PC-3 (cell line): ENCODE measurements around the gene CUL2. TPM values are rescaled to one million over a fixed set of nuclear protein-coding genes. Genes with fewer than 3 reads are reported as not detected.

Experiments used
- ATAC-seq: fragments of 200-7000 bp; cut with Tn5 transposase; 2 replicates; pipeline ENCODE4 v1.9.1; 2020; ENCODE audit warnings: mild to moderate bottlenecking, moderate library complexity
- BruUV-seq: library from RNA; stranded (reverse); fragments of 400-500 nt; replicated peaks from 2 replicates; lab custom pipeline; 2021; lab: Mats Ljungman, UMichigan
- CTCF ChIA-PET: fragments of 300-600 bp; sonication (Branson Sonifier 250); formaldehyde crosslinking; loops from one replicate; lab custom pipeline; 2022; ENCODE audit warnings: antibody characterized with exemption; lab: Charles Lee
- POLR2A ChIA-PET: fragments of 300-600 bp; sonication (Branson Sonifier 250); formaldehyde crosslinking; loops from one replicate; lab custom pipeline; 2022; ENCODE audit warnings: antibody characterized with exemption; ENCODE audit not compliant: unreplicated experiment; lab: Charles Lee
- DNase-seq: peaks from one replicate; pipeline ENCODE4 v3.0.0-alpha.2; 2015
- H2AFZ ChIP-seq: fragments of 300-600 bp; sonication (generic); 2 replicates; pipeline ENCODE4 v1.6.0; 2016; ENCODE audit warnings: antibody characterized with exemption, low read length
- H3F3A ChIP-seq: fragments of 300-600 bp; sonication (generic); one replicate; pipeline ENCODE4 v1.6.0; 2017; ENCODE audit warnings: antibody characterized with exemption, low read length, control low read depth, mild to moderate bottlenecking; ENCODE audit not compliant: unreplicated experiment
- H3K27ac ChIP-seq: fragments of 300-600 bp; sonication (generic); 2 replicates; pipeline ENCODE4 v1.5.1; 2016; ENCODE audit warnings: mild to moderate bottlenecking, low read length
- H3K27me3 ChIP-seq: fragments of 300-600 bp; sonication (generic); 2 replicates; pipeline ENCODE4 v1.6.1; 2016; ENCODE audit warnings: low read length, mixed read lengths
- H3K36me3 ChIP-seq: fragments of 300-600 bp; sonication (generic); 2 replicates; pipeline ENCODE4 v1.6.1; 2016; ENCODE audit warnings: low read depth, mixed run types, low read length, mixed read lengths
- H3K4me1 ChIP-seq: fragments of 300-600 bp; sonication (generic); 2 replicates; pipeline ENCODE4 v1.5.1; 2016; ENCODE audit warnings: low read length; ENCODE audit not compliant: insufficient read depth
- H3K4me2 ChIP-seq: fragments of 300-600 bp; sonication (generic); 2 replicates; pipeline ENCODE4 v1.6.0; 2016; ENCODE audit warnings: low read length
- H3K4me3 ChIP-seq: fragments of 300-600 bp; sonication (generic); 2 replicates; pipeline ENCODE4 v1.5.1; 2016; ENCODE audit warnings: mild to moderate bottlenecking, low read length, mixed read lengths
- H3K79me2 ChIP-seq: fragments of 300-600 bp; sonication (generic); 2 replicates; pipeline ENCODE4 v1.6.1; 2017; ENCODE audit warnings: low read length, mixed read lengths
- H3K9ac ChIP-seq: fragments of 300-600 bp; sonication (generic); 2 replicates; pipeline ENCODE4 v1.6.0; 2016; ENCODE audit warnings: mild to moderate bottlenecking, low read length
- H3K9me2 ChIP-seq: fragments of 300-600 bp; sonication (generic); replicated peaks from 2 replicates; pipeline ENCODE4 v1.6.1; 2016; ENCODE audit warnings: mixed run types, low read length, mixed read lengths
- H3K9me3 ChIP-seq: fragments of 300-600 bp; sonication (generic); 2 replicates; pipeline ENCODE4 v1.6.1; 2016; ENCODE audit warnings: low read length, mixed read lengths
- H4K20me1 ChIP-seq: fragments of 300-600 bp; sonication (generic); 2 replicates; pipeline ENCODE4 v1.6.1; 2016; ENCODE audit warnings: low read length, mixed read lengths
- CTCF ChIP-seq: fragments of 300-600 bp; sonication (generic); conservative IDR thresholded peaks from 2 replicates; pipeline ENCODE4 v1.5.1; 2017; ENCODE audit warnings: antibody characterized with exemption, low read depth, mild to moderate bottlenecking, low read length
- EZH2 ChIP-seq: fragments of 300-600 bp; sonication (generic); IDR thresholded peaks from one replicate; pipeline ENCODE4 v1.6.1; 2017; ENCODE audit warnings: antibody characterized with exemption, mild to moderate bottlenecking, low read length; ENCODE audit not compliant: unreplicated experiment
- EZH2phosphoT487 ChIP-seq: fragments of 300-600 bp; sonication (generic); IDR thresholded peaks from 2 replicates; pipeline ENCODE4 v1.6.1; 2018; ENCODE audit warnings: mild to moderate bottlenecking, antibody characterized with exemption, low read length, borderline replicate concordance
- intact Hi-C: fragments of 100-400 bp; cut with micrococcal nuclease; formaldehyde crosslinking; loops from 2 replicates; pipeline ENCODE4 v1.9.0; 2023
- total RNA-seq: library from RNA; depleted of rRNA; stranded (reverse); fragments of >200 nt; gene quantifications from 2 replicates; pipeline ENCODE4 v1.2.3, GENCODE V29; 2014

CUL2 gene
- total RNA-seq, 1 experiment from 2014 or later = 129 TPM

DNA sequence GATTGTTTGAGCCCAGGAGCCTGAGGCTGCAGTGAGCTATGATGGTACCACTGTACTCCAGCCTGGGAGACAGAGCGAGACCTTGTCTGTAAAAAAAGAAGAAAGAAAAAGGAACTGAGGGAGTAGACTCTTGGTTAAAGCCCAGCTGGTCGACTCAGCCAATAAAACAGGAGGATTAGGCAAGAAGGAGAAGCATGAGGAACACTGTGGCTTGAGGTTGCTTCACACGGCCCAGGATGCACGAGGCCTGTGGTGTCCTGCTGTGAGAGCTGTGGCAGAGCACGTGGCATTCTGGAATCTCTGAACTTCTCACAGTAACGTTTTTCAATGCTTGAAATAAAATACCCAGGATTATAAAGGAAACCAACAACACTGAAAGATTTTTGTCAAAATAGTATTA, 93.3 kb downstream of the CUL2 start:
- TF ChIP-seq CTCF (no peak), EZH2 (no peak), EZH2phosphoT487 (no peak)
- Histone ChIP-seq H3K9me2 (no peaks in the 10 kb centered on the region), H4K20me1 (no peaks in the 10 kb centered on the region), H3K4me2 (no peak overlapping the region), H3K9me3 (no peaks in the 10 kb centered on the region), H3K79me2 (no peaks in the 10 kb centered on the region), H3K9ac (no peak overlapping the region), H3K27me3 (no peaks in the 10 kb centered on the region), H3K27ac (no peak overlapping the region), H2AFZ (no peak overlapping the region), H3K36me3 (no peaks in the 10 kb centered on the region), H3K4me3 (no peak overlapping the region), H3F3A (peaks cover 7% of the 10 kb centered on the region), H3K4me1 (peaks cover 28% of the 10 kb centered on the region)
- ATAC-seq = no peak
- POLR2A ChIA-PET = interaction anchor here (0.6 kb wide), 2 partner anchors 11 to 199 kb away, joined by 3 read pairs; no protein-coding TSS in a partner anchor
- CTCF ChIA-PET = interaction anchor here (0.6 to 3.8 kb wide), 4 partner anchors 10 to 199 kb away, joined by 4 to 124 read pairs (median 38); no protein-coding TSS in a partner anchor
- no TSS peak for BruUV-seq
- no peak for DNase-seq
- intact Hi-C loops = no loop called here

- ChIA-PET CTCF (interaction anchor here (0.6 to 3.8 kb wide), 8 partner anchors 8 to 245 kb away, joined by 3 to 124 read pairs (median 12); no protein-coding TSS in a partner anchor), POLR2A (no interaction called here)
- Histone ChIP-seq H3F3A (peaks cover 11% of the 10 kb centered on the region), H3K9ac (no peak overlapping the region), H2AFZ (no peak overlapping the region), H3K4me3 (no peak overlapping the region), H4K20me1 (no peaks in the 10 kb centered on the region), H3K4me1 (peaks cover 33% of the 10 kb centered on the region), H3K27me3 (no peaks in the 10 kb centered on the region), H3K4me2 (no peak overlapping the region), H3K9me3 (no peaks in the 10 kb centered on the region), H3K9me2 (no peaks in the 10 kb centered on the region), H3K36me3 (no peaks in the 10 kb centered on the region), H3K79me2 (no peaks in the 10 kb centered on the region), H3K27ac (no peak overlapping the region)
- DNase-seq (no peak), ATAC-seq (no peak)
- TF ChIP-seq EZH2 = no peak
- TF ChIP-seq CTCF = no peak
- TF ChIP-seq EZH2phosphoT487 = no peak
- intact Hi-C loops = no loop called here
- BruUV-seq = no TSS peak
Measured at GRCh38 chr10:34995925-34996324, 94.2 kb downstream of the CUL2 start.

- no peaks in the 10 kb centered on the region for H3K36me3 ChIP-seq
- H2AFZ ChIP-seq = peak overlapping the region; percentile 49
- H3K27ac ChIP-seq = 0 out of 2 replicates have a peak overlapping the region, but pooled peaks have one; percentile 1
- H4K20me1 ChIP-seq = no peaks in the 10 kb centered on the region
- POLR2A ChIA-PET = interaction anchor here (0.5 to 1.1 kb wide), 10 partner anchors 11 to 1962 kb away, joined by 3 to 9 read pairs (median 4); no protein-coding TSS in a partner anchor
- H3K4me3 ChIP-seq = no peak overlapping the region
- H3K4me1 ChIP-seq = peaks cover 33% of the 10 kb centered on the region
- intact Hi-C loops = loop anchor here (1.0 to 5.0 kb wide), 6 partner anchors 12 to 224 kb away; no protein-coding TSS in a partner anchor
- no peaks in the 10 kb centered on the region for H3K27me3 ChIP-seq
- peaks cover 11% of the 10 kb centered on the region for H3F3A ChIP-seq
- CTCF ChIA-PET = interaction anchor here (0.5 to 3.8 kb wide), 34 partner anchors 9 to 601 kb away, joined by 3 to 124 read pairs (median 7); partner anchors contain the start of gene CREM
- ATAC-seq (peak; percentile 84), DNase-seq (peak; percentile 100)
- H3K9me3 ChIP-seq = no peaks in the 10 kb centered on the region
- H3K9ac ChIP-seq = peak overlapping the region; percentile 8
- BruUV-seq = no TSS peak
- H3K4me2 ChIP-seq = peak overlapping the region; percentile 32
- TF ChIP-seq EZH2phosphoT487 (no peak), CTCF (peak; percentile 100), EZH2 (no peak)
- H3K9me2 ChIP-seq = no peaks in the 10 kb centered on the region
- H3K79me2 ChIP-seq = no peaks in the 10 kb centered on the region
Measured at GRCh38 chr10:34994565-34995142, 95.5 kb downstream of the CUL2 start.
